DOHH2 (cell line): ENCODE data around the gene CCNL2.

ENCODE experiments used
- EZH2phosphoT487 ChIP-seq: fragments of 200-600 bp; sonication (generic); IDR thresholded peaks from 2 replicates; pipeline ENCODE4 v1.6.1; 2017; ENCODE audit warnings: borderline replicate concordance, mild to moderate bottlenecking, antibody characterized with exemption, low read length, moderate library complexity, mixed read lengths
- TF ChIP-seq, protein P1 (sequence below): fragments of 200-600 bp; sonication (generic); IDR thresholded peaks from one replicate; pipeline ENCODE4 v1.5.1; 2014; ENCODE audit warnings: antibody characterized with exemption, mild to moderate bottlenecking, low read depth, low read length; ENCODE audit not compliant: poor library complexity, severe bottlenecking

DNA sequence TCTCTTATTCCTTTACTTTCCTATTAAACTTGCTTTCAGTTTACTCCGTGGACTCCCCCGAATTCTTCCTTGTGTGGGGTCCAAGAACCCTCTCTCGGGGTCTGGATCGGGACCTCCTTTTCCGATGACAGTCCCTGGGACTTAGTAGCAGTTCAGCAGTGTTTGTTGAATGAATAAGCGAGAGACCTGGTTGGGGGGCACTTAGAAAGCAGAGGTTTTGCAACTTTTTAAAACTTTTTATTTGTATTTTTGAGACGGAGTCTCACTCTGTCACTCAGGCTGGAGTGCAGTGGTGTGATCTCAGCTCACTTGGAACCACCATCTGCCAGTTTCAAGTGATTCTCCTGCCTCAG, 24.1 kb upstream of the CCNL2 start:
- TF ChIP-seq, protein P1, sequence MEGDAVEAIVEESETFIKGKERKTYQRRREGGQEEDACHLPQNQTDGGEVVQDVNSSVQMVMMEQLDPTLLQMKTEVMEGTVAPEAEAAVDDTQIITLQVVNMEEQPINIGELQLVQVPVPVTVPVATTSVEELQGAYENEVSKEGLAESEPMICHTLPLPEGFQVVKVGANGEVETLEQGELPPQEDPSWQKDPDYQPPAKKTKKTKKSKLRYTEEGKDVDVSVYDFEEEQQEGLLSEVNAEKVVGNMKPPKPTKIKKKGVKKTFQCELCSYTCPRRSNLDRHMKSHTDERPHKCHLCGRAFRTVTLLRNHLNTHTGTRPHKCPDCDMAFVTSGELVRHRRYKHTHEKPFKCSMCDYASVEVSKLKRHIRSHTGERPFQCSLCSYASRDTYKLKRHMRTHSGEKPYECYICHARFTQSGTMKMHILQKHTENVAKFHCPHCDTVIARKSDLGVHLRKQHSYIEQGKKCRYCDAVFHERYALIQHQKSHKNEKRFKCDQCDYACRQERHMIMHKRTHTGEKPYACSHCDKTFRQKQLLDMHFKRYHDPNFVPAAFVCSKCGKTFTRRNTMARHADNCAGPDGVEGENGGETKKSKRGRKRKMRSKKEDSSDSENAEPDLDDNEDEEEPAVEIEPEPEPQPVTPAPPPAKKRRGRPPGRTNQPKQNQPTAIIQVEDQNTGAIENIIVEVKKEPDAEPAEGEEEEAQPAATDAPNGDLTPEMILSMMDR, result no peak
- no peak for TF ChIP-seq EZH2phosphoT487
